HCT116 (cell line): ENCODE measurements around the gene SPAG6. TPM values are rescaled to one million over a fixed set of nuclear protein-coding genes. Genes with fewer than 3 reads are reported as not detected.

Experiments used
- ATAC-seq: fragments of 200-7000 bp; cut with Tn5 transposase; 2 replicates; pipeline ENCODE4 v1.9.1; 2020; ENCODE audit warnings: mild to moderate bottlenecking, moderate library complexity
- BruUV-seq: library from RNA; stranded (reverse); fragments of 400-500 nt; replicated peaks from 2 replicates; lab custom pipeline; 2021; lab: Mats Ljungman, UMichigan
- CTCF ChIA-PET: fragments of 300-600 bp; sonication (Branson Sonifier 250); formaldehyde crosslinking; loops from one replicate; lab custom pipeline; 2021; ENCODE audit warnings: antibody characterized with exemption; lab: Charles Lee
- POLR2A ChIA-PET: fragments of 300-600, 350-600 bp; sonication (Branson Sonifier 250); formaldehyde crosslinking; loops from one replicate; lab custom pipeline; 2021; ENCODE audit warnings: antibody characterized with exemption; lab: Charles Lee
- RAD21 ChIA-PET, 2 experiments: fragments of 300-600 bp; sonication (Branson Sonifier 250); formaldehyde crosslinking; loops; one replicate each; lab custom pipeline; 2023; ENCODE audit warnings: low total read pairs in 2 of 2; ENCODE audit not compliant: uncharacterized antibody in 2 of 2, unreplicated experiment in 2 of 2, low non-redundant PET in 1 of 2; lab: Charles Lee
- DNase-seq: peaks from one replicate; pipeline ENCODE4 v3.0.0-alpha.2; 2010; ENCODE audit warnings: low read depth, low spot score
- H2AFZ ChIP-seq: fragments of 200-600 bp; shearing (Covaris generic), sonication (generic); 2 replicates; pipeline ENCODE4 v1.6.1; 2017; ENCODE audit warnings: low read depth, mixed run types, mixed read lengths, antibody characterized with exemption, low read length; ENCODE audit not compliant: poor library complexity, severe bottlenecking
- H3K27ac ChIP-seq: 2 replicates; pipeline ENCODE4 v1.5.1; 2012; ENCODE audit warnings: low read depth, low read length
- H3K27me3 ChIP-seq: fragments of 200-600 bp; sonication (generic); 2 replicates; pipeline ENCODE4 v1.6.1; 2016; ENCODE audit warnings: mixed run types, low read length, mixed read lengths; ENCODE audit not compliant: insufficient read depth
- H3K36me3 ChIP-seq, 2 experiments: fragments of 200-500 bp in 1 of 2; fragments of 200-600 bp in 1 of 2; sonication (Bioruptor generic) in 1 of 2; sonication (generic) in 1 of 2; 2 replicates each; pipeline versions ENCODE4 v1.5.1 to v1.6.1; 2014 to 2016; ENCODE audit warnings: low read length in 2 of 2, inconsistent platforms in 1 of 2, mixed read lengths in 1 of 2, mixed run types in 1 of 2; ENCODE audit not compliant: insufficient read depth in 2 of 2, control insufficient read depth in 1 of 2
- H3K4me1 ChIP-seq, 2 experiments: fragments of 200-600 bp in 1 of 2; sonication (generic) in 1 of 2; 2 replicates each; pipeline versions ENCODE4 v1.5.1 to v1.6.1; 2012 to 2017; ENCODE audit warnings: low read length in 2 of 2, inconsistent platforms in 1 of 2, mild to moderate bottlenecking in 1 of 2, mixed read lengths in 1 of 2, mixed run types in 1 of 2, moderate library complexity in 1 of 2; ENCODE audit not compliant: insufficient read depth in 2 of 2, control insufficient read depth in 1 of 2
- H3K4me2 ChIP-seq: fragments of 200-600 bp; sonication (generic); 2 replicates; pipeline ENCODE4 v1.6.1; 2017; ENCODE audit warnings: mixed run types, low read length, mixed read lengths
- H3K4me3 ChIP-seq, 2 experiments: fragments of 200-600 bp in 1 of 2; sonication (generic) in 1 of 2; replicated peaks in 1 of 2; 2 replicates each; pipeline ENCODE4 v1.5.1; 2011 to 2016; ENCODE audit warnings: low read length in 2 of 2, control low read depth in 1 of 2, low read depth in 1 of 2, mild to moderate bottlenecking in 1 of 2, mixed read lengths in 1 of 2, mixed run types in 1 of 2
- H3K79me2 ChIP-seq: fragments of 200-600 bp; sonication (generic); 2 replicates; pipeline ENCODE4 v1.6.1; 2017; ENCODE audit warnings: mild to moderate bottlenecking, mixed run types, low read length, moderate library complexity, mixed read lengths; ENCODE audit not compliant: insufficient read depth
- H3K9ac ChIP-seq: fragments of 200-600 bp; sonication (generic); 2 replicates; pipeline ENCODE4 v1.6.1; 2016; ENCODE audit warnings: low read length, mixed read lengths
- H3K9me2 ChIP-seq: fragments of 200-600 bp; sonication (generic), shearing (Covaris generic); 2 replicates; pipeline ENCODE4 v1.6.1; 2017; ENCODE audit warnings: mixed run types, mild to moderate bottlenecking, moderate library complexity; ENCODE audit not compliant: insufficient read depth
- H3K9me3 ChIP-seq, 2 experiments: fragments of 200-500 bp in 1 of 2; fragments of 200-600 bp in 1 of 2; sonication (Bioruptor generic) in 1 of 2; sonication (generic) in 1 of 2; 2 replicates each; pipeline ENCODE4 v1.6.1; 2014 to 2017; ENCODE audit warnings: low read length in 2 of 2, mixed read lengths in 2 of 2, inconsistent platforms in 1 of 2, low read depth in 1 of 2, mild to moderate bottlenecking in 1 of 2, mixed run types in 1 of 2, moderate library complexity in 1 of 2; ENCODE audit not compliant: control insufficient read depth in 1 of 2, insufficient read depth in 1 of 2
- H4K20me1 ChIP-seq: fragments of 200-600 bp; sonication (generic), shearing (Covaris generic); 2 replicates; pipeline ENCODE4 v1.6.1; 2017; ENCODE audit warnings: mixed run types, mild to moderate bottlenecking, moderate library complexity; ENCODE audit not compliant: insufficient read depth
- ATF3 ChIP-seq: IDR thresholded peaks from 2 replicates; pipeline ENCODE4 v1.6.1; 2012
- CEBPB ChIP-seq: IDR thresholded peaks from 2 replicates; pipeline ENCODE4 v1.6.1; 2012; ENCODE audit warnings: low read depth
- EZH2phosphoT487 ChIP-seq: fragments of 200-600 bp; IDR thresholded peaks from 2 replicates; pipeline ENCODE4 v1.6.1; 2018; ENCODE audit warnings: antibody characterized with exemption, borderline replicate concordance
- FOSL1 ChIP-seq: IDR thresholded peaks from 2 replicates; pipeline ENCODE4 v1.6.1; 2012; ENCODE audit warnings: low read depth
- JUND ChIP-seq: IDR thresholded peaks from 2 replicates; pipeline ENCODE4 v1.6.1; 2012
- MAX ChIP-seq: IDR thresholded peaks from 2 replicates; pipeline ENCODE4 v1.6.1; 2012
- POLR2A ChIP-seq: IDR thresholded peaks from 2 replicates; pipeline ENCODE4 v1.7.0; 2011; ENCODE audit warnings: borderline replicate concordance; ENCODE audit not compliant: insufficient read depth, insufficient read length; ENCODE audit errors: extremely low read depth
- RAD21 ChIP-seq: IDR thresholded peaks from 2 replicates; pipeline ENCODE4 v1.6.1; 2012; ENCODE audit warnings: low read depth, mild to moderate bottlenecking
- SIN3A ChIP-seq: IDR thresholded peaks from 2 replicates; pipeline ENCODE4 v1.6.1; 2012; ENCODE audit warnings: low read depth
- SP1 ChIP-seq: IDR thresholded peaks from 2 replicates; pipeline ENCODE4 v1.6.1; 2012; ENCODE audit warnings: low read depth
- SRF ChIP-seq: IDR thresholded peaks from 2 replicates; pipeline ENCODE4 v1.6.1; 2012; ENCODE audit warnings: low read depth
- TCF7L2 ChIP-seq: IDR thresholded peaks from 2 replicates; pipeline ENCODE4 v1.7.0; 2011; ENCODE audit warnings: borderline replicate concordance, inconsistent platforms; ENCODE audit not compliant: insufficient read depth, insufficient read length; ENCODE audit errors: extremely low read depth
- YY1 ChIP-seq: IDR thresholded peaks from 2 replicates; pipeline ENCODE4 v1.6.1; 2011; ENCODE audit warnings: low read length, low read depth, moderate library complexity, mild to moderate bottlenecking; ENCODE audit not compliant: insufficient replicate concordance; ENCODE audit errors: extremely low read depth
- ZFX ChIP-seq: fragments of 450-650 bp; IDR thresholded peaks from 2 replicates; pipeline ENCODE4 v1.6.1; 2017
- intact Hi-C: fragments of 100-400 bp; cut with micrococcal nuclease; formaldehyde crosslinking; loops from 2 replicates; pipeline ENCODE4 v1.10.0; 2022
- total RNA-seq: library from RNA; stranded (reverse); gene quantifications from one replicate; pipeline ENCODE4 v1.2.1, GENCODE V29; 2021; ENCODE audit not compliant: unreplicated experiment

Gene SPAG6
- total RNA-seq, 1 experiment from 2014 or later, result not detected

GRCh38 chr10:22368981-22369380, 23.7 kb downstream of the SPAG6 start:
- Histone ChIP-seq H3K4me3 (no peak overlapping the region), H3K4me2 (no peak overlapping the region), H4K20me1 (no peaks in the 10 kb centered on the region), H3K27me3 (no peaks in the 10 kb centered on the region), H3K9me3 (no peaks in the 10 kb centered on the region), H3K79me2 (no peaks in the 10 kb centered on the region), H3K4me1 (no peaks in the 10 kb centered on the region), H2AFZ (peak overlapping the region; percentile 64), H3K27ac (no peak overlapping the region), H3K9ac (no peak overlapping the region), H3K36me3 (no peaks in the 10 kb centered on the region)
- no TSS peak for BruUV-seq
- ATAC-seq (no peak), DNase-seq (no peak)
- ChIA-PET POLR2A (no interaction called here), RAD21 (no interaction called here), CTCF (no interaction called here)
- intact Hi-C loops, result no loop called here
- no peak for TF ChIP-seq MAX
- no peak for TF ChIP-seq JUND
- no peak for TF ChIP-seq SRF
- TF ChIP-seq YY1, result no peak
- TF ChIP-seq EZH2phosphoT487, result no peak
- TF ChIP-seq SIN3A, result no peak
- TF ChIP-seq POLR2A, result no peak
- TF ChIP-seq, all 23 proteins: peak for 0
- no peaks in the 10 kb centered on the region; the same call in 1 of the 2 replicates for H3K9me2 ChIP-seq

- BruUV-seq, result no TSS peak
Observed at GRCh38 chr10:22369434-22370072, 24.3 kb downstream of the SPAG6 start.

More at GRCh38 chr10:22369434-22370072, 24.3 kb downstream of the SPAG6 start:
- Histone ChIP-seq H3K27me3 (no peaks in the 10 kb centered on the region), H3K4me3 (no peak overlapping the region), H4K20me1 (no peaks in the 10 kb centered on the region), H3K27ac (no peak overlapping the region), H3K9ac (no peak overlapping the region), H3K4me2 (no peak overlapping the region), H3K9me2 (no peaks in the 10 kb centered on the region; the same call in 1 of the 2 replicates), H3K9me3 (no peaks in the 10 kb centered on the region), H3K36me3 (no peaks in the 10 kb centered on the region), H3K79me2 (no peaks in the 10 kb centered on the region), H3K4me1 (no peaks in the 10 kb centered on the region), H2AFZ (peak overlapping the region; percentile 64)
- CTCF ChIA-PET, result interaction anchor here (0.6 kb wide), 1 partner anchor 216 kb away, joined by 3 read pairs; no protein-coding TSS in a partner anchor
- 0 out of 2 replicates have a peak, but pooled peaks have one; percentile 14 for TF ChIP-seq SP1
- TF ChIP-seq EZH2phosphoT487, result no peak
- TF ChIP-seq CEBPB, result peak; percentile 77
- TF ChIP-seq ATF3, result peak; percentile 36; the same call in 1 of the 2 replicates
- TF ChIP-seq FOSL1, result 0 out of 2 replicates have a peak, but pooled peaks have one; percentile 21
- no peak for TF ChIP-seq RAD21
- TF ChIP-seq TCF7L2, result no peak
- no peak for TF ChIP-seq ZFX
- no peak for ATAC-seq
- intact Hi-C loops, result no loop called here
- RAD21 ChIA-PET, result no interaction called here
- POLR2A ChIA-PET, result interaction anchor here (1.4 kb wide), 1 partner anchor 29 kb away, joined by 3 read pairs; no protein-coding TSS in a partner anchor
- peak; percentile 10 for DNase-seq
